ENCODE results near the gene UQCRH. TPM values are rescaled to one million over a fixed set of nuclear protein-coding genes. Genes with fewer than 3 reads are reported as not detected.
A peak's percentile ranks its signal among the peaks of the same experiment; 100 is the strongest.

UQCRH gene
- total and polyA plus RNA-seq, 2 of the 4 experiments (the other 2 are of a cell fraction), result 347 to 736 TPM

DNA sequence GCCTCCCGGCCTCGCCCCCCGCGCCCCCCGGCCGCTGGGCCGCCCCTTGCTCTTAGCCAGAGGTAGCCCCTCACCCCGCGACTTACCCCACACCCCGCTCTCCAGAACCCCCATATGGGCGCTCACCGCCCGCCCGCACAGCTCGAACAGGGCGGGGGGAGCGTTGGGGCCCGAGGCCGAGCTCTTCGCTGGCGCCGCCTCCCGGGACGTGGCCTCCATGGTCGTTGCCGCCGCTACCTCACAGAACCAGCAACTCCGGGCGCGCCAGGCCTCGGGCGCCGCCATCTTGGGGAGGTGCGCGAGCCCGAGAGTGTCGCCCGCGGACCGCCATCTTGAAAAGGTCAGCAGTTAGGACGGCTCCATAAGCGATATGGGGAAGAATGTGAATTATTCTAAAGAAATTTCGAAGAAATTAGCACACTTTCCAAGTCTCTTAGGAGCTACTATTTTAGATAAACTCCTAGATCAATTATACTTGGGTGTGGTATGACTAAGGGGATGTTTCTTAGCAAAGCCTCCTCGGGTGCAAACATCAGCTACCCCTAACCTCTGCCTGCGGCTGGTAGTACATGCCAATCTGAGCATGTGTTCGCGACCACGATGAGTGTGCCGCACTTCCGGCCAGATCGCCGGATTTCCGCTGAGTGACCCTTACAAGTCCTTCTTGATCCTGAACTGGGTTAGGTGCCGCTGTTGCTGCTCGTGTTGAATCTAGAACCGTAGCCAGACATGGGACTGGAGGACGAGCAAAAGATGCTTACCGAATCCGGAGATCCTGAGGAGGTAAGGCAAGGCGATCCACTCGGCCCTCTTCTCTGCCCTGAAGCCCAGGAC, at the start of gene UQCRH, which contains the start of gene LRRC41 (continued):
- TF ChIP-seq MXI1 (IDR thresholded peaks at IDR 0.05; ENCODE audit: borderline replicate concordance, low read depth, low read length) (peak; percentile 79; the same call in 1 of the 2 replicates), MAFK (IDR thresholded peaks at IDR 0.05; ENCODE audit: low read depth, low read length) (no peak; the same call in 1 of the 2 replicates)
- TF ChIP-seq, protein P1, sequence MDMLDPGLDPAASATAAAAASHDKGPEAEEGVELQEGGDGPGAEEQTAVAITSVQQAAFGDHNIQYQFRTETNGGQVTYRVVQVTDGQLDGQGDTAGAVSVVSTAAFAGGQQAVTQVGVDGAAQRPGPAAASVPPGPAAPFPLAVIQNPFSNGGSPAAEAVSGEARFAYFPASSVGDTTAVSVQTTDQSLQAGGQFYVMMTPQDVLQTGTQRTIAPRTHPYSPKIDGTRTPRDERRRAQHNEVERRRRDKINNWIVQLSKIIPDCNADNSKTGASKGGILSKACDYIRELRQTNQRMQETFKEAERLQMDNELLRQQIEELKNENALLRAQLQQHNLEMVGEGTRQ (IDR thresholded peaks at IDR 0.05; ENCODE audit: low read depth, low read length), result peak; percentile 80

GRCh38 chr1:46254668-46255067, 48.8 kb upstream of the UQCRH start:
- 84% methylated on average over 5 of the region's 5 CpGs; no CpG with 5 or more reads in 1 of the 2 experiments for WGBS, 2 experiments (ENCODE audit: extremely low coverage in 2 of 2, insufficient read length in 1 of 2)

More at GRCh38 chr1:46254668-46255067, 48.8 kb upstream of the UQCRH start:
- Histone ChIP-seq H4K91ac (ENCODE audit: insufficient read depth, low read depth, low read length) (no peak overlapping the region), H3K36me3 (ENCODE audit: control insufficient read depth, insufficient read depth, low read length) (no peaks in the 10 kb centered on the region), H3K4me2 (ENCODE audit: low read depth, low read length) (no peak overlapping the region), H3K56ac (ENCODE audit: extremely low read depth, insufficient read depth, low read length) (no peak overlapping the region), H2BK15ac (ENCODE audit: low read depth, low read length) (no peak overlapping the region), H3K79me1 (ENCODE audit: low read depth in 1 of 2, low read length in 2 of 2) (peaks cover 7 to 33% of the 10 kb centered on the region in 2 experiments; a peak in 3 of 4 replicates), H3K9ac (ENCODE audit: low read depth, low read length) (no peak overlapping the region), H2AK9ac (replicated peaks; ENCODE audit: low read depth, low read length, poor library complexity) (no peak overlapping the region), H2AK5ac (ENCODE audit: low read depth, low read length) (no peak overlapping the region), H3K4ac (ENCODE audit: low read depth, low read length) (no peak overlapping the region), H2BK5ac (ENCODE audit: low read depth, low read length, poor library complexity, severe bottlenecking) (no peak overlapping the region), H4K20me1 (ENCODE audit: insufficient read depth, low read length) (no peaks in the 10 kb centered on the region; the same call in 1 of the 2 replicates), H3K9me1 (ENCODE audit: insufficient read depth, low read length) (0 out of 2 replicates have a peak, but pooled peaks cover 7% of the 10 kb centered on the region), H4K5ac (ENCODE audit: low read depth, low read length) (no peak overlapping the region), H3K27ac (ENCODE audit: insufficient read depth, low read length) (no peak overlapping the region), H3K4me1 (ENCODE audit: control insufficient read depth, insufficient read depth, low read length) (no peaks in the 10 kb centered on the region), H4K8ac (ENCODE audit: low read depth in 2 of 2, low read length in 2 of 2) (no peak overlapping the region), H3K4me3 (ENCODE audit: insufficient read depth, low read depth, low read length) (no peak overlapping the region), H3K9me3 (ENCODE audit: control insufficient read depth, insufficient read depth, low read length) (no peaks in the 10 kb centered on the region), H2BK20ac (ENCODE audit: low read depth, low read length) (no peak overlapping the region), H3K14ac (replicated peaks; ENCODE audit: low read depth, low read length) (no peak overlapping the region), H2AFZ (replicated peaks; ENCODE audit: low read length, poor library complexity) (no peak overlapping the region), H3K18ac (ENCODE audit: low read depth, low read length) (no peak overlapping the region), H3K27me3 (ENCODE audit: control insufficient read depth, insufficient read depth, low read length) (no peaks in the 10 kb centered on the region), H2BK120ac (ENCODE audit: low read depth, low read length) (no peak overlapping the region), H3K23ac (ENCODE audit: low read depth, low read length) (no peak overlapping the region)
- dilution Hi-C loops (cut with HindIII; ENCODE audit: low sequenced_read_pairs, unreplicated experiment) (no loop called here), intact Hi-C loops (cut with micrococcal nuclease) (no loop called here), in situ Hi-C loops (cut with MboI; ENCODE audit: low sequenced_read_pairs) (no loop called here)
- CTCF ChIA-PET, result interaction anchor here (1.0 to 1.2 kb wide), 3 partner anchors 10 to 31 kb away, joined by 3 to 4 read pairs (median 3); no protein-coding TSS in a partner anchor
- TF ChIP-seq CHD1 (IDR thresholded peaks at IDR 0.05; ENCODE audit: low read depth, low read length) (no peak), RCOR1 (IDR thresholded peaks at IDR 0.05; ENCODE audit: insufficient replicate concordance, low read length) (no peak), CTCF (conservative IDR thresholded peaks at IDR 0.05; ENCODE audit: low read depth, low read length) (no peak), RAD21 (IDR thresholded peaks at IDR 0.05; ENCODE audit: low read length) (no peak), NFE2L2 (IDR thresholded peaks at IDR 0.05; ENCODE audit: low read depth, low read length) (no peak), SMC3 (IDR thresholded peaks at IDR 0.05; ENCODE audit: low read depth, low read length) (no peak)
- TF ChIP-seq, protein P2, sequence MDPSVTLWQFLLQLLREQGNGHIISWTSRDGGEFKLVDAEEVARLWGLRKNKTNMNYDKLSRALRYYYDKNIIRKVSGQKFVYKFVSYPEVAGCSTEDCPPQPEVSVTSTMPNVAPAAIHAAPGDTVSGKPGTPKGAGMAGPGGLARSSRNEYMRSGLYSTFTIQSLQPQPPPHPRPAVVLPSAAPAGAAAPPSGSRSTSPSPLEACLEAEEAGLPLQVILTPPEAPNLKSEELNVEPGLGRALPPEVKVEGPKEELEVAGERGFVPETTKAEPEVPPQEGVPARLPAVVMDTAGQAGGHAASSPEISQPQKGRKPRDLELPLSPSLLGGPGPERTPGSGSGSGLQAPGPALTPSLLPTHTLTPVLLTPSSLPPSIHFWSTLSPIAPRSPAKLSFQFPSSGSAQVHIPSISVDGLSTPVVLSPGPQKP (IDR thresholded peaks at IDR 0.05; ENCODE audit: borderline replicate concordance, low read depth, low read length), result no peak
- ATAC-seq (ENCODE audit: low read depth) (no peak), DNase-seq (no peak)
- POLR2A ChIA-PET (ENCODE audit: unreplicated experiment), result no interaction called here
- BruUV-seq (replicated peaks), result no TSS peak

All from IMR-90 (cell line).